WTC11 (cell line): Measurements from ENCODE around the gene CYP27C1. TPM values are rescaled to one million over a fixed set of nuclear protein-coding genes. Genes with fewer than 3 reads are reported as not detected.
A peak's percentile ranks its signal among the peaks of the same experiment; 100 is the strongest.

ENCODE experiments used
- ATAC-seq: fragments of 200-7000 bp; cut with Tn5 transposase; 2 replicates; pipeline ENCODE4 v1.10.0; 2021; ENCODE audit warnings: mild to moderate bottlenecking, moderate library complexity
- Bru-seq: library from RNA; stranded (reverse); fragments of 400-500 nt; gene quantifications from one replicate; lab custom pipeline; 2021; lab: Mats Ljungman, UMichigan
- CTCF ChIA-PET: fragments of 300-600 bp; sonication (Branson Sonifier 250); formaldehyde crosslinking; loops from one replicate; lab custom pipeline; 2021; ENCODE audit warnings: antibody characterized with exemption; lab: Charles Lee
- POLR2A ChIA-PET: fragments of 350-600 bp; sonication (Branson Sonifier 250); formaldehyde crosslinking; loops from one replicate; lab custom pipeline; 2021; ENCODE audit warnings: antibody characterized with exemption; lab: Charles Lee
- DNase-seq: peaks from one replicate; pipeline ENCODE4 v3.0.0; 2021; ENCODE audit warnings: low spot score
- H3K27ac Mint-ChIP-seq: 2 replicates; pipeline ENCODE4 v1.8.0; 2021; ENCODE audit warnings: mixed read lengths
- H3K27me3 Mint-ChIP-seq: 2 replicates; pipeline ENCODE4 v1.8.0; 2021; ENCODE audit warnings: low read depth, mild to moderate bottlenecking, moderate library complexity, mixed read lengths
- H3K36me3 Mint-ChIP-seq: 2 replicates; pipeline ENCODE4 v1.8.0; 2021; ENCODE audit warnings: mixed read lengths
- H3K4me1 Mint-ChIP-seq: 2 replicates; pipeline ENCODE4 v1.8.0; 2022; ENCODE audit warnings: mixed read lengths
- H3K4me3 Mint-ChIP-seq: 2 replicates; pipeline ENCODE4 v1.8.0; 2021; ENCODE audit warnings: mild to moderate bottlenecking, moderate library complexity, mixed read lengths
- H3K9me3 Mint-ChIP-seq: 2 replicates; pipeline ENCODE4 v1.8.0; 2021; ENCODE audit warnings: mixed read lengths
- ATF1 ChIP-seq: sonication (generic); formaldehyde crosslinking; IDR thresholded peaks from 2 replicates; pipeline ENCODE4 v1.8.1; 2023; ENCODE audit warnings: mild to moderate bottlenecking, moderate library complexity, missing genetic modification reagents
- CTCF ChIP-seq: fragments of 200-600 bp; IDR thresholded peaks from 2 replicates; pipeline ENCODE4 v1.8.0; 2022; ENCODE audit warnings: antibody characterized with exemption
- E2F1 ChIP-seq: sonication (generic); formaldehyde crosslinking; IDR thresholded peaks from 2 replicates; pipeline ENCODE4 v1.8.0; 2022; ENCODE audit warnings: mild to moderate bottlenecking, missing genetic modification reagents
- E2F4 ChIP-seq: sonication (generic); formaldehyde crosslinking; IDR thresholded peaks from 2 replicates; pipeline ENCODE4 v1.8.1; 2022; ENCODE audit warnings: low read depth, mild to moderate bottlenecking, moderate library complexity, missing genetic modification reagents, borderline replicate concordance
- E2F5 ChIP-seq: sonication (generic); formaldehyde crosslinking; IDR thresholded peaks from 2 replicates; pipeline ENCODE4 v1.8.1; 2022; ENCODE audit warnings: mild to moderate bottlenecking, moderate library complexity, missing genetic modification reagents
- ELF4 ChIP-seq: sonication (generic); formaldehyde crosslinking; IDR thresholded peaks from 2 replicates; pipeline ENCODE4 v1.8.1; 2022; ENCODE audit warnings: low read depth, mild to moderate bottlenecking, moderate library complexity, missing genetic modification reagents
- ESRRA ChIP-seq: sonication (generic); formaldehyde crosslinking; IDR thresholded peaks from 2 replicates; pipeline ENCODE4 v1.8.1; 2022; ENCODE audit warnings: mild to moderate bottlenecking, missing genetic modification reagents, borderline replicate concordance
- FOXP1 ChIP-seq: sonication (generic); formaldehyde crosslinking; IDR thresholded peaks from 2 replicates; pipeline ENCODE4 v1.8.0; 2022; ENCODE audit warnings: missing genetic modification reagents, mild to moderate bottlenecking, moderate library complexity, borderline replicate concordance
- GRHL2 ChIP-seq: fragments of 250-450 bp; sonication (Bioruptor Pico); IDR thresholded peaks from 2 replicates; pipeline ENCODE4 v1.8.0; 2022; ENCODE audit warnings: mild to moderate bottlenecking, moderate library complexity; ENCODE audit not compliant: insufficient replicate concordance, severe bottlenecking
- HMGA2 ChIP-seq: fragments of 250-450 bp; sonication (Bioruptor Pico); IDR thresholded peaks from 2 replicates; pipeline ENCODE4 v1.4.0; 2021; ENCODE audit warnings: mild to moderate bottlenecking, moderate library complexity
- IRF2 ChIP-seq: sonication (generic); formaldehyde crosslinking; IDR thresholded peaks from 2 replicates; pipeline ENCODE4 v1.8.0; 2022; ENCODE audit warnings: low read depth, missing genetic modification reagents, borderline replicate concordance
- NR2C2 ChIP-seq: sonication (generic); formaldehyde crosslinking; IDR thresholded peaks from 2 replicates; pipeline ENCODE4 v1.8.0; 2022; ENCODE audit warnings: mild to moderate bottlenecking, missing genetic modification reagents
- NR3C1 ChIP-seq: sonication (generic); formaldehyde crosslinking; conservative IDR thresholded peaks from 2 replicates; pipeline ENCODE4 v1.8.1; 2023; ENCODE audit warnings: low read depth, mild to moderate bottlenecking, missing genetic modification reagents
- PRRX2 ChIP-seq: fragments of 250-450 bp; sonication (Bioruptor Pico); IDR thresholded peaks from 2 replicates; pipeline ENCODE4 v1.8.0; 2021; ENCODE audit warnings: mild to moderate bottlenecking
- SMAD4 ChIP-seq: sonication (generic); formaldehyde crosslinking; IDR thresholded peaks from 2 replicates; pipeline ENCODE4 v1.8.0; 2022; ENCODE audit warnings: mild to moderate bottlenecking, missing genetic modification reagents
- SOX15 ChIP-seq: fragments of 250-450 bp; sonication (Bioruptor Pico); IDR thresholded peaks from 2 replicates; pipeline ENCODE4 v1.9.0; 2021; ENCODE audit warnings: mild to moderate bottlenecking
- TCF7 ChIP-seq: sonication (generic); formaldehyde crosslinking; IDR thresholded peaks from 2 replicates; pipeline ENCODE4 v1.8.0; 2022; ENCODE audit warnings: mild to moderate bottlenecking, low read depth, missing genetic modification reagents, moderate library complexity
- TP53 ChIP-seq: sonication (generic); formaldehyde crosslinking; IDR thresholded peaks from 2 replicates; pipeline ENCODE4 v1.8.1; 2023; ENCODE audit warnings: mild to moderate bottlenecking, missing genetic modification reagents
- ZNF121 ChIP-seq: sonication (generic); formaldehyde crosslinking; IDR thresholded peaks from 2 replicates; pipeline ENCODE4 v1.8.0; 2023; ENCODE audit warnings: missing genetic modification reagents
- ZNF281 ChIP-seq: sonication (generic); formaldehyde crosslinking; IDR thresholded peaks from 2 replicates; pipeline ENCODE4 v1.8.0; 2023; ENCODE audit warnings: mild to moderate bottlenecking, missing genetic modification reagents
- ZNF396 ChIP-seq: fragments of 250-450 bp; sonication (Bioruptor Pico); IDR thresholded peaks from 2 replicates; pipeline ENCODE4 v1.8.0; 2021; ENCODE audit warnings: mild to moderate bottlenecking, moderate library complexity, borderline replicate concordance
- long read RNA-seq, 3 experiments: library from RNA in 1 of 3; library from capped mRNA in 1 of 3; library from polyadenylated mRNA in 1 of 3; unstranded in 2 of 3; stranded (forward) in 1 of 3; transcript quantifications; one replicate each; pipeline ENCODE4 v2.0.0, GENCODE V29; 2021
- total RNA-seq: library from RNA; stranded (reverse); gene quantifications from 3 replicates; pipeline ENCODE4 v1.2.3, GENCODE V29; 2021

The CYP27C1 gene
- total RNA-seq, result 2.1 to 2.9 TPM (median 2.4 TPM) in 3 replicates
- Bru-seq, nascent RNA, result percentile 54 among the genes with signal in this experiment
- long read RNA-seq, experiment 1, partial matches to known transcripts, result 5 of 18 reads
- long read RNA-seq, experiment 1, other reads (novel, unspliced or antisense), result 11 of 18 reads
- long read RNA-seq, experiment 2, partial matches to known transcripts, result 0 of 5 reads
- long read RNA-seq, experiment 2, other reads (novel, unspliced or antisense), result 4 of 5 reads
- long read RNA-seq, experiment 3, result 0 reads

- Mint-ChIP-seq H3K9me3 (no peaks in the 10 kb centered on the region), H3K4me3 (peak within 1 kb of the TSS; percentile 95), H3K4me1 (peaks cover 32% of the 10 kb centered on the region), H3K27ac (peak within 1 kb of the TSS; percentile 61), H3K36me3 (no peaks in the 10 kb centered on the region), H3K27me3 (peaks cover 38% of the 10 kb centered on the region)
- peak; percentile 45 for DNase-seq
- ChIA-PET CTCF (interaction anchor here (1.2 to 1.5 kb wide), 2 partner anchors 9 to 23 kb away, joined by 4 to 5 read pairs; no protein-coding TSS in a partner anchor), POLR2A (interaction anchor here (0.6 kb wide), 1 partner anchor 66 kb away, joined by 3 read pairs; no protein-coding TSS in a partner anchor)
- no peak for TF ChIP-seq IRF2 (CRISPR knock-in tag)
- no peak for TF ChIP-seq PRRX2 (CRISPR knock-in tag)
- TF ChIP-seq ATF1 (CRISPR knock-in tag), result no peak
- no peak for TF ChIP-seq E2F4 (CRISPR knock-in tag)
- TF ChIP-seq E2F5 (CRISPR knock-in tag), result no peak
- no peak for TF ChIP-seq TCF7 (CRISPR knock-in tag)
- TF ChIP-seq NR2C2 (CRISPR knock-in tag), result no peak
- TF ChIP-seq ZNF396 (CRISPR knock-in tag), result no peak
- no peak for TF ChIP-seq NR3C1 (CRISPR knock-in tag)
- no peak for TF ChIP-seq E2F1 (CRISPR knock-in tag)
- TF ChIP-seq SOX15, result no peak
- TF ChIP-seq ESRRA (CRISPR knock-in tag), result no peak
- TF ChIP-seq SMAD4 (CRISPR knock-in tag), result no peak
- no peak for TF ChIP-seq ZNF281 (CRISPR knock-in tag)
- TF ChIP-seq ELF4 (CRISPR knock-in tag), result no peak
- no peak for TF ChIP-seq ZNF121 (CRISPR knock-in tag)
- TF ChIP-seq TP53 (CRISPR knock-in tag), result no peak
- ATAC-seq, result peak; percentile 29
These were observed at the start of gene CYP27C1 for GRCh38 chr2:127220102-127220767. TSS of gene CYP27C1 (minus strand) at chr2:127220299. CDS start at chr2:127220270, 29 bp downstream.

- CTCF ChIA-PET, result no interaction called here
- TF ChIP-seq GRHL2 (no peak), FOXP1 (CRISPR knock-in tag) (no peak), PRRX2 (CRISPR knock-in tag) (no peak), E2F1 (CRISPR knock-in tag) (no peak), HMGA2 (CRISPR knock-in tag) (no peak), CTCF (no peak)
These were observed 41.8 kb upstream of the CYP27C1 start for GRCh38 chr2:127261804-127262406.

More at GRCh38 chr2:127261804-127262406, 41.8 kb upstream of the CYP27C1 start:
- Mint-ChIP-seq H3K36me3 (peaks cover 65% of the 10 kb centered on the region), H3K27ac (no peak overlapping the region), H3K27me3 (no peaks in the 10 kb centered on the region), H3K4me1 (no peaks in the 10 kb centered on the region), H3K4me3 (no peak overlapping the region), H3K9me3 (peaks cover 21% of the 10 kb centered on the region)
- POLR2A ChIA-PET, result no interaction called here
- DNase-seq, result no peak
- ATAC-seq, result no peak
